Stomach (tissue), 9 donors: ENCODE data around the gene RRAS2. TPM values are rescaled to one million over a fixed set of nuclear protein-coding genes. Genes with fewer than 3 reads are reported as not detected.

Experiments used
- DNase-seq, 2 donors: peaks; one replicate each; pipeline versions ENCODE4 v3.0.0 to v3.0.0-alpha.2; 2013 to 2019
- H3K27ac ChIP-seq, 5 donors: fragments of 200-600 bp in 4 of 5; sonication (generic) in 4 of 5; one replicate each; pipeline ENCODE4 v1.5.1; 2013 to 2019; ENCODE audit warnings: mild to moderate bottlenecking in 1 of 5, moderate library complexity in 1 of 5
- H3K27me3 ChIP-seq, 3 donors: fragments of 200-600 bp; sonication (generic); one replicate each; pipeline ENCODE4 v1.5.1; 2017 to 2019; ENCODE audit warnings: mixed run types in 1 of 3
- H3K36me3 ChIP-seq, 4 donors: fragments of 200-600 bp; sonication (generic); 1 replicate in 3 of 4; 2 replicates in 1 of 4; pipeline ENCODE4 v1.5.1; 2016 to 2019
- H3K4me1 ChIP-seq, 4 donors: fragments of 200-600 bp; sonication (generic); one replicate each; pipeline ENCODE4 v1.5.1; 2016 to 2019
- H3K4me3 ChIP-seq, 4 donors: fragments of 200-600 bp; sonication (generic) in 3 of 4; one replicate each; pipeline ENCODE4 v1.5.1; 2016 to 2019; ENCODE audit warnings: mild to moderate bottlenecking in 1 of 4
- H3K9me3 ChIP-seq, 4 donors: fragments of 200-600 bp; sonication (generic); one replicate each; pipeline ENCODE4 v1.5.1; 2016 to 2019
- EP300 ChIP-seq: sonication (generic); formaldehyde crosslinking; IDR thresholded peaks from one replicate; pipeline ENCODE4 v1.6.1; 2017; ENCODE audit warnings: antibody characterized with exemption
- POLR2A ChIP-seq, 4 donors: fragments of 450-650 bp; IDR thresholded peaks; one replicate each; pipeline ENCODE4 v1.6.1; 2016; ENCODE audit warnings: antibody characterized with exemption in 4 of 4, control low read depth in 2 of 4, mild to moderate bottlenecking in 1 of 4, moderate library complexity in 1 of 4
- POLR2AphosphoS5 ChIP-seq, 3 donors: sonication (generic); formaldehyde crosslinking; IDR thresholded peaks; one replicate each; pipeline ENCODE4 v1.6.1; 2016; ENCODE audit warnings: antibody characterized with exemption in 3 of 3
- WGBS, 5 donors: extraction: QIAGEN DNeasy Blood & Tissue Kit in 3 of 5; methylation state at CpG; one replicate each; pipeline versions ENCODE4 v1.1.5 to v1.1.7; 2013 to 2018; 5-methylcytosine and 5-hydroxymethylcytosine counted together
- intact Hi-C: fragments of 100-400 bp; cut with DNase I; formaldehyde crosslinking; loops from one replicate; pipeline ENCODE4 v1.15.1; 2023; ENCODE audit warnings: low total_unique reads
- polyA plus RNA-seq, 3 donors: library from polyadenylated mRNA; stranded (reverse); fragments of 200-250 nt; gene quantifications; one replicate each; pipeline ENCODE4 v1.2.3, GENCODE V29; 2013
- total RNA-seq, 5 donors: library from RNA; depleted of rRNA; stranded (reverse); fragments of >200 nt; gene quantifications; one replicate each; pipeline versions ENCODE4 v1.1.0 to v1.2.3, GENCODE V29; 2014 to 2016
- TF ChIP-seq, protein P1 (sequence below), 7 experiments: fragments of 450-650 bp in 4 of 7; fragments of 200-600 bp in 3 of 7; sonication (generic) in 3 of 7; IDR thresholded peaks; one replicate each; pipeline ENCODE4 v1.5.1; 2016 to 2019; ENCODE audit warnings: antibody characterized with exemption in 7 of 7, control low read depth in 2 of 7, mild to moderate bottlenecking in 1 of 7
- donor health status: healthy with polysubstance abuse.
- donor health status: Bipolar disorder and iron deficiency.
- donor health status: healthy.

The RRAS2 gene
- total and polyA plus RNA-seq, 8 donors = 1.2 to 65.0 (median 19.3) TPM

DNA sequence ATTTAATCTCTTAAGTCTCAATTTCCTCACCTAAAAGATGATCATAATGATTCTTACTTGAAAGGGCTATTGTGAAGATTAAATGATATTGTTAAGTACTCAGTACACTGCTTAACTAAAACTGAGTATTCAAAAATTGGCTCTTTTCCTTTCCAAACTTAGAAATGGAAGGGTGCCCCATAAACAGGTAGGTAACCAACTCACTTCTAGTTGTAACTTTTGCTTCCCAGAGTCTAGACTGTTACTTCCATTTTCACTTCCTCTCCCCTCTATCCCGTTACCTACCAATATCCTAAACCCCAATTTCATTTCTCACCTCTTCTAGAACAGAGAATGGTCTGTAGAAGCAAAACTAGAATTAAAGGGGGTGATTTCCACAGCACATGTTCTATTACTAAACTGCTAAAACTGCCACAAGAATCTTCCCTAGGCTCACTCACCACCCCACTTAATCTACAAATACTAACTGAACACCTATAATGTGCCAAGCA lies 50.0 kb downstream of the RRAS2 start:
- no peaks in the 10 kb centered on the region for H3K9me3 ChIP-seq
- 63 to 89% (median 83%) methylated on average over 1 of the region's 1 CpG for WGBS, 5 donors
- intact Hi-C loops = no loop called here
- no peak overlapping the region for H3K4me3 ChIP-seq
- H3K36me3 ChIP-seq = no peaks in the 10 kb centered on the region
- H3K27ac ChIP-seq = peak overlapping the region in 1 of 5 donors; percentile 4
- H3K4me1 ChIP-seq = peaks cover 22 to 72% (median 52%) of the 10 kb centered on the region in 4 donors
- no peak for TF ChIP-seq POLR2A (IDR thresholded peaks at IDR 0.05)
- TF ChIP-seq, protein P1, sequence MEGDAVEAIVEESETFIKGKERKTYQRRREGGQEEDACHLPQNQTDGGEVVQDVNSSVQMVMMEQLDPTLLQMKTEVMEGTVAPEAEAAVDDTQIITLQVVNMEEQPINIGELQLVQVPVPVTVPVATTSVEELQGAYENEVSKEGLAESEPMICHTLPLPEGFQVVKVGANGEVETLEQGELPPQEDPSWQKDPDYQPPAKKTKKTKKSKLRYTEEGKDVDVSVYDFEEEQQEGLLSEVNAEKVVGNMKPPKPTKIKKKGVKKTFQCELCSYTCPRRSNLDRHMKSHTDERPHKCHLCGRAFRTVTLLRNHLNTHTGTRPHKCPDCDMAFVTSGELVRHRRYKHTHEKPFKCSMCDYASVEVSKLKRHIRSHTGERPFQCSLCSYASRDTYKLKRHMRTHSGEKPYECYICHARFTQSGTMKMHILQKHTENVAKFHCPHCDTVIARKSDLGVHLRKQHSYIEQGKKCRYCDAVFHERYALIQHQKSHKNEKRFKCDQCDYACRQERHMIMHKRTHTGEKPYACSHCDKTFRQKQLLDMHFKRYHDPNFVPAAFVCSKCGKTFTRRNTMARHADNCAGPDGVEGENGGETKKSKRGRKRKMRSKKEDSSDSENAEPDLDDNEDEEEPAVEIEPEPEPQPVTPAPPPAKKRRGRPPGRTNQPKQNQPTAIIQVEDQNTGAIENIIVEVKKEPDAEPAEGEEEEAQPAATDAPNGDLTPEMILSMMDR (IDR thresholded peaks at IDR 0.05) = no peak
- no peak for TF ChIP-seq POLR2AphosphoS5 (IDR thresholded peaks at IDR 0.05)
- TF ChIP-seq EP300 = no peak
- DNase-seq = no peak
- no peaks in the 10 kb centered on the region for H3K27me3 ChIP-seq

DNA sequence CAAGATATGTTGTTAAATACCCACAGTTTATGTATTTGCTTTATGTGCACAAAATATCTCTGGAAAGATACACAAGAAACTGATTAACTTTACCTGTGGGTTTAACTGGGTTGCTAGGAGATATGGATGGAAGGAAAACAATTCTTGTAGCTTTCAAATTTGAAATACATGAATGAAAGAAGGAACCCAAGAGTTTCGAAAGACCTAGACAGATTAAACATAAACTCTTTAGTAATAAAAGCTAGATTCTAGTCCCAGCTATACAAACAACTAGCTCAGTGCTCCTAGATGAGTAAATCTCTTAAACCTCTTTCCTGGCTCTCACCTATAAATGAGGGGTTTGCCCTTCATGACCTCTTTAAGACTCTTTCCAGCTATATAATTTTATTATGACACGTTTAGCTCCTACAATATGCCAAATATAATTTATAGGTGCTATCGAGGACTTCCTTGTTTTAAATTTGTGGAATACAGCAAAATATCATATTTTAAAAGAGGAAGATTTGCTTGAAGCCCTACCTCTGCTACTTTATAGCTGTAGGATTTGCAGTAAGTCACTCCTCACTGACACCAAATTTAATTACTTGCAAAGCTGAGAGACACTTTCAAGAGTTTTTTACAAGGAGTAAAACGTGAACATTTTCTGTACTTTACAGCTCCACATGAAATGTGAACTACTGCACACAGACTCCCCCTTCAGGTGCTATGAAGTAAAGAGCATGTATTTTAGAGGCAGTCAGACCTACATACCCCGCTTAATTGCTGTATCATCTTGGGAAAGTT lies 50.7 kb downstream of the RRAS2 start:
- intact Hi-C loops = no loop called here
- Histone ChIP-seq H3K27ac (no peak overlapping the region), H3K4me3 (no peak overlapping the region), H3K27me3 (no peaks in the 10 kb centered on the region), H3K9me3 (no peaks in the 10 kb centered on the region), H3K4me1 (peaks cover 22 to 65% (median 46%) of the 10 kb centered on the region in 4 donors), H3K36me3 (no peaks in the 10 kb centered on the region)
- 18 to 29% (median 24%) methylated on average over 5 of the region's 5 CpGs for WGBS, 5 donors
- TF ChIP-seq, protein P1 (IDR thresholded peaks at IDR 0.05) = peak in 4 of 7 experiments; percentile 28 to 40 (median 34)
- TF ChIP-seq POLR2AphosphoS5 (IDR thresholded peaks at IDR 0.05) = no peak
- DNase-seq = peak in 1 of 2 donors; percentile 66

DNA sequence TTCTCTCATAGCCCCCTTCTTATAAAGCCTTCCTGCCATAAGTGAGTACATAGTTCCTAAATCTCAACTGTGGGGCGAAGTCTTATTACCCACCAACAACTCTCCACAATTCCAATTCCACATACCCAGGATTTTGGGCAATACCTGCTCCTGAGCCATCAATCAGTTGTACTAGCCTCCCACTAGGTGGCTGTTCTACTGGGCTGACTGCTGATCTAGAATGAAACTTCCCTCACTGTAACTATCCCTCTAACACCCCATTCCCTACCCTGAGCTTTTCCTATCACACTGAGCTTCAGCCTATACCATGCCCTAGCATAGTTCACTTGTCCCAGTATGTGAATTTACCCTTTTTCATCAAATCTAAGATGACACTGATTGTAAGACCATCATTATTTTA lies 52.5 kb downstream of the RRAS2 start:
- Histone ChIP-seq H3K36me3 (no peaks in the 10 kb centered on the region), H3K27ac (no peak overlapping the region), H3K4me3 (no peak overlapping the region), H3K27me3 (no peaks in the 10 kb centered on the region), H3K9me3 (no peaks in the 10 kb centered on the region), H3K4me1 (peaks cover 22 to 48% (median 35%) of the 10 kb centered on the region in 4 donors)
- DNase-seq = no peak
- intact Hi-C loops = no loop called here
- WGBS, 5 donors = 92 to 100% (median 97%) methylated on average over 1 of the region's 1 CpG
- TF ChIP-seq EP300 (no peak), POLR2A (IDR thresholded peaks at IDR 0.05) (no peak), POLR2AphosphoS5 (IDR thresholded peaks at IDR 0.05) (no peak)
- TF ChIP-seq, protein P1 (IDR thresholded peaks at IDR 0.05) = no peak

DNA sequence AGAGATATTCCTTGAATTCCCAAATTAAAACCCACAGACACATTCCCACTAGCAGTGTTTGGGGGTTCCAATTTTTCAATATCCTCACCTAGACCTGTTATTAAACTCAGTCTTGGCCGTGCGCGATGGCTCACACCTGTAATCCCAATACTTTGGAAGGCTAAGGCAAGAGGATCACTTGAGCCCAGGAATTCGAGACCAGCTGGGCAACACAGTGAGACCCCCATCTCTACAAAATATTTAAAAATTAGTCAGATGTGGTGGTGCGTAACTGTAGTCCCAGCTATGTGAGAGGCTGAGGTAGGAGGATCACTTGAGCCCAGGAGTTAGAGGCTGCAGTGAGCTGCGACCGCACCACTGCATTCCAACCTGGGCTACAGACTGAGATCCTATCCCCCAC lies 53.3 kb downstream of the RRAS2 start:
- intact Hi-C loops = no loop called here
- Histone ChIP-seq H3K36me3 (no peaks in the 10 kb centered on the region), H3K4me1 (peaks cover 21 to 45% (median 38%) of the 10 kb centered on the region in 4 donors), H3K4me3 (no peak overlapping the region), H3K27me3 (no peaks in the 10 kb centered on the region), H3K9me3 (no peaks in the 10 kb centered on the region), H3K27ac (no peak overlapping the region)
- 97 to 99% (median 98%) methylated on average over 7 of the region's 7 CpGs for WGBS, 5 donors
- TF ChIP-seq EP300 (no peak), POLR2AphosphoS5 (IDR thresholded peaks at IDR 0.05) (no peak)
- DNase-seq = no peak

DNA sequence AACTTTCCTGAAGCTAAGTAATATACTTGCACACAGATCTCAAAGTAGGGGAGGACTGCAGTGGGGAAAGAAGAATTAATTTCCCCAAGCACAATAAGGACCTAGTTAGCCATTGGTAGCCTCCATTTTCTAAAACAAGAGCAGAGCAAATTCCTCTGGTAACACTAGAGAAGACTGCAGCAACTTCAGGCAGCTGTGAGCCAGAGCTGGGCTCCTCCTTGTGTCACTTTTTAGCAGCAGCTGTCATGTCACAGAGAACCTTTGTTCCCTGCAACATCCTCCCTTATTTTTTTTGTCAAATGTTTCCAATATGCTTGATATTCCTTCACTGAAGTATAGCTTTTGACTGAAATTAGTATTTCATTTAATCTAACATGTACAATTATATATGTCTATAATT lies 54.4 kb downstream of the RRAS2 start:
- H3K27me3 ChIP-seq = no peaks in the 10 kb centered on the region
- intact Hi-C loops = no loop called here
- no peak for DNase-seq
- TF ChIP-seq, protein P1 (IDR thresholded peaks at IDR 0.05) = no peak
- no peak for TF ChIP-seq EP300
- TF ChIP-seq POLR2A (IDR thresholded peaks at IDR 0.05) = no peak
- TF ChIP-seq POLR2AphosphoS5 (IDR thresholded peaks at IDR 0.05) = no peak
- no peaks in the 10 kb centered on the region for H3K36me3 ChIP-seq
- H3K4me1 ChIP-seq = peaks cover 19 to 45% (median 39%) of the 10 kb centered on the region in 4 donors
- H3K27ac ChIP-seq = no peak overlapping the region
- no peak overlapping the region for H3K4me3 ChIP-seq
- H3K9me3 ChIP-seq = no peaks in the 10 kb centered on the region
